Measurements from ENCODE around the gene S1PR4.
"Not testable (repeated sequence)": the region's sequence is repeated elsewhere in the genome, so short reads cannot be mapped to it uniquely, and the experiment has no call there.

The S1PR4 gene

DNA sequence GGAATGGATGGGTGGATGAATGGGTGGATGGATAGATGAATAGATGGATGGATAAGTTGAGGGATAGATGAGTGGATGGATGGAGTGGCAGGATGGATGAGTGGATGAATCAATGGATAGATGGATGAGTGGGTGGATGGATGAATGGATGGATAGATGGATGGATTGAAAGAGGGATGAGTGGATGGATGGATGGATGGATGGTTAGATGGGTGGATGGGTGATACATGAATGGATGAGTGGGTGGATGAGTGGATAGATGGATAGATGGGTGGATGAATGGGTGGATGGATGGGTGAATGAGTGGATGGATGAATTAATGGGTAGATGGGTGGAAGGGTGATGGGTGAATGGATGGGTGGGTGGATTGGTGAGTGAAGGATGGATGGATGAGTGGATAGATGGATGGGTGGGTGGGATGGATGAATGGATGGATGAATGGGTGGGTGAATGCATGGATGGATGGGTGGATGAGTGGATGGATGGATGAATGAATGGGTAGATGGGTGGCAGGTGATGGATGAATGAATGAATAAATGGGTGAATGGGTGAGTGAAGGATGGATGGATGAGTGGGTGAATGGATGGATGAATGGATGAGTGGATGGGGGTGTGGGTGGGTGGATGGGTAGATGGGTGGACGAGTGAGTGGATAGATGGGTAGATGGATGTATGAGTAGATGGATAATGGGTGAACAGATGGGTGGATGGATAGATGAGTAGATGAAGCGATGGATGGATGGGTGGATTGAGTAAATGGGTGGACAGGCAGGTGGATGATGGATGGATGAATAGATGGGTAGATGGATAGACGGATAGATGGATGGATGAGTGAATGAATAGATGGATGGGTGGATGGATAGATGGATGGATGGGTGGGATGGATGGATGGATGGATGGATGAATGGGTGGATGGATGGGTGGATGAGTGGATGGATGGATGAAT, 25.0 kb upstream of the S1PR4 start:
- DNase-seq (ENCODE audit: low read depth), result no peak

DNA sequence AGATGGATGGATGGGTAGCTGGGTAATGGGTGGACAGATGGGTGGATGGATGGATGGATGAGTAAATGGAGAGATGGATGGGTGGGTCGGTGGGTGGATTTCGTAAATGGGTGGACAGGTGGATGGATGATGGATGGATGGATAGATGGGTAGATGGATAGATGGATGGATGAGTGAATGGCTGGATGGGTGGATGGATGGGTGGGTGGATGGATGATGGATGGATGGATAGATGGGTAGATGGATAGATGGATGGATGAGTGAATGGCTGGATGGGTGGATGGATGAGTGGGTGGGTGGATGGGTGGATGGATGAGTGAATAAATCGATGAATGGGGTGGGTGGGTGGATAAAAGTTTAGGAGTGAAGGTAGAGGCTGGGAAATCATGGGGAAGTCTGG, 24.1 kb upstream of the S1PR4 start:
- not testable (repeated sequence) for DNase-seq (ENCODE audit: low read depth)

DNA sequence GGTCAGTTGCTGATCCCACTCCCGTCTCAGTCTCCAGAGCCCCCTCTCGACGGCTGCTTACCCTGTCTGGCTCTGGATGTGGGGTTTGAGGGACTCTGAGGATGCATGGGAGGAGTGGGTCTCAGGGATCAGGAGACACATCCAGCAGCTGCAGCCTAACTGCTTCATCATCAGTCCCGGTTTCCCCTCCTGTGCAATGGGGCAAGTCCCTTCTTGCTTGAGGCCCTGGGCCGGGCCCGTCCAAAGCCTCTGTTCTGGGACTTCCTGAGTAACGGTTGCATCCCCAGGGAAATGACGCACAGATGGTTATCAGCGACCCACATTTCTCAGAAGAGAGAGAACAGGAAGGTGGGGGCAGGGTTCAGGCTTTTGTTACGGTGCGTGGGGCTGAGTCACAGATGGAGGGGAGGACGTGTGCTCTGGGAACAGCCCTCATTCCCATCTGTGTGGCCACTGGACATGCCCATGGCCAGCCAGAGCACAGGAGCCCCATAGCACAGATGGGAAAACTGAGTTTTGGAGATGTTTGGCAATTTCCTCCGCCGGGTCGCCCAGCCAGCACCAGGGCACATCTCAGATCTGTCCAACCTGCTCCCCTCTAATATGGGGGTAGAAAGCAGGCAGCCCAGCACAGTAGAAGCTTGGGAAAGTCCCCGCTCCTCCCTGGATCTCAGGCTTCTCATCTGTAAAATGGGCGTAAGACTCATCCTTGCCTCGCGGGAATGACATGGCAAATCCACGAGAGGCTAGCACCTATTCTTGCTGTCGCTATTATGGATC, 23.4 kb upstream of the S1PR4 start:
- DNase-seq (ENCODE audit: low read depth), result peak; percentile 80

GRCh38 chr19:3157096-3157845, 21.3 kb upstream of the S1PR4 start:
- no peak for DNase-seq (ENCODE audit: low read depth)

- DNase-seq (ENCODE audit: low read depth), result no peak
Measured at GRCh38 chr19:3159565-3159964, 19.0 kb upstream of the S1PR4 start.

- no peak for DNase-seq (ENCODE audit: low read depth)
Measured at GRCh38 chr19:3160219-3160618, 18.4 kb upstream of the S1PR4 start.

- no peak for DNase-seq (ENCODE audit: low read depth)
Measured at GRCh38 chr19:3161453-3161852, 17.1 kb upstream of the S1PR4 start.

DNA sequence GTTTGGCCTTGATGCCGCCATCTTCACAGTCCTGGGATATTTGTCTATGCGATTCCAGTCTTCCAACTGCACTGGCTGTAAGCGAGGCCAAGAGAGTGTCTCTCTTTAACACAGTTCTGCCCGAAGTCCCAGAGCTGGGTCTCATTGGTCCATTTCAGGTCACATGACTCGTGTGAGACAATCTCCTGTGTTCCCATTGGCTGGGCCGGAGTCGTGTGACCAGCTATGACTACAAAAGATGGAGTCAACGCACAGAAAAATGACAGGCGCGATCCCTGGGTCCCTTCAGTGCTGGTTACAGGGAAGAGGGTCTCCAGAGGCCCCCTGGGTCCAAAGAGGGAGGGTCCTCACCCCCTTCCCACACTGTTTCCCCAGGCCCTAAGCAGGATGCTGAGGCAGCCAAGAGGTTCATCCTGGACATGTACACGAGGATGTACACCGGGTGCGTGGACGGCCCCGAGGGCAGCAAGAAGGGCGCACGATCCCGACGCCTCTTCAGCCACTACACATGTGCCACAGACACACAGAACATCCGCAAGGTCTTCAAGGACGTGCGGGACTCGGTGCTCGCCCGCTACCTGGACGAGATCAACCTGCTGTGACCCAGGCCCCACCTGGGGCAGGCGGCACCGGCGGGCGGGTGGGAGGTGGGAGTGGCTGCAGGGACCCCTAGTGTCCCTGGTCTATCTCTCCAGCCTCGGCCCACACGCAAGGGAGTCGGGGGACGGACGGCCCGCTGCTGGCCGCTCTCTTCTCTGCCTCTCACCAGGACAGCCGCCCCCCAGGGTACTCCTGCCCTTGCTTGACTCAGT, 15.9 kb upstream of the S1PR4 start:
- peak; percentile 24 for DNase-seq (ENCODE audit: low read depth)

- peak; percentile 56 for DNase-seq (ENCODE audit: low read depth)
Measured at GRCh38 chr19:3163230-3163886, 15.2 kb upstream of the S1PR4 start.

- DNase-seq (ENCODE audit: low read depth), result no peak
Measured at GRCh38 chr19:3163943-3164342, 14.6 kb upstream of the S1PR4 start.

GRCh38 chr19:3167533-3168272, 10.9 kb upstream of the S1PR4 start:
- no peak for DNase-seq (ENCODE audit: low read depth)

DNA sequence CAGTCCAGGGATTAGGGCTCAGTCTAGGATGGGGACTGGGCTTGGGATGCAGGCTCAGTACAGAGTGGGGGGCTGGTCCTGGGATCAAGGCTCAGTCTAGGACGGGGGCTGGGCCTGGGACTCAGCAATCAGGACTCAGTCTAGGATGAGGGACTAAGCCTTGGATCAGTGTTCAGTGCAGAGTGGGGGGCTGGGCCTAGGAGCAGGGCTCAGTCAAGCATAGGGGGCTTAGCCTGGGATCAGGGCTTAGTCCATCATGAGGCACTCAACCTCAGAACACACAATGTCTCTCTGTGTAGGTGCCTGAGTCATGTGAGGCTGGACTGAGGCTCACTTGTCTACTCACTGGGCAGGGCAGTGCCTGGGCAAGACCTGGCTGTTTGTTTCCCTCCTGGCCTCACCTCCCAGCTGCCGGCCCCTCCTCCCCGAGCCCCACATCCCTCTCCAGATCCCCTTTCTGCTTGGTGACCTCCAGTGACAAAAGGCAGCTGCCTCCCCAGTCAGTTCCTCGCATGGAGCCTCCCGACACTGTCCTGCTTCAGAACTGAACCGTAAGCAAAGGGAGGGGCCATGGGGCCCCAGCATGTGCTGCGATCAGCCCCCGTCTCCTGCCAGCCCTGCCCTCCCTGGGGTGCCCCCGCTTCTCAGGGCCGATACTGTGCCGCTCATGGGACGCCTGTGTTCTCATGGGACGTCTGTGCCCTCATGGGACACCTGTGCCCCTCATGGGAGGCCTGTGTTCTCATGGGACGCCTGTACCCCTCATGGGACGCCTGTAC, 6.5 kb upstream of the S1PR4 start:
- no peak for DNase-seq (ENCODE audit: low read depth)

DNA sequence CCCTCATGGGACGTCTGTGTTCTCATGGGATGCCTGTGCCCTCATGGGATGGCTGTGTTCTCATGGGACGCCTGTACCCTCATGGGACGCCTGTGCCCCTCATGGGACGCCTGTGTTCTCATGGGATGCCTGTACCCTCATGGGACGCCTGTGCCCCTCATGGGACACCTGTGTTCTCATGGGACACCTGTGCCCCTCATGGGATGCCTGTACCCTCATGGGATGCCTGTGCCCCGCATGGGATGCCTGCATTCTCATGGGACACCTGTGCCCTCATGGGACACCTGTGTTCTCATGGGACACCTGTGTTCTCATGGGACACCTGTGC, 5.9 kb upstream of the S1PR4 start:
- not testable (repeated sequence) for DNase-seq (ENCODE audit: low read depth)

DNA sequence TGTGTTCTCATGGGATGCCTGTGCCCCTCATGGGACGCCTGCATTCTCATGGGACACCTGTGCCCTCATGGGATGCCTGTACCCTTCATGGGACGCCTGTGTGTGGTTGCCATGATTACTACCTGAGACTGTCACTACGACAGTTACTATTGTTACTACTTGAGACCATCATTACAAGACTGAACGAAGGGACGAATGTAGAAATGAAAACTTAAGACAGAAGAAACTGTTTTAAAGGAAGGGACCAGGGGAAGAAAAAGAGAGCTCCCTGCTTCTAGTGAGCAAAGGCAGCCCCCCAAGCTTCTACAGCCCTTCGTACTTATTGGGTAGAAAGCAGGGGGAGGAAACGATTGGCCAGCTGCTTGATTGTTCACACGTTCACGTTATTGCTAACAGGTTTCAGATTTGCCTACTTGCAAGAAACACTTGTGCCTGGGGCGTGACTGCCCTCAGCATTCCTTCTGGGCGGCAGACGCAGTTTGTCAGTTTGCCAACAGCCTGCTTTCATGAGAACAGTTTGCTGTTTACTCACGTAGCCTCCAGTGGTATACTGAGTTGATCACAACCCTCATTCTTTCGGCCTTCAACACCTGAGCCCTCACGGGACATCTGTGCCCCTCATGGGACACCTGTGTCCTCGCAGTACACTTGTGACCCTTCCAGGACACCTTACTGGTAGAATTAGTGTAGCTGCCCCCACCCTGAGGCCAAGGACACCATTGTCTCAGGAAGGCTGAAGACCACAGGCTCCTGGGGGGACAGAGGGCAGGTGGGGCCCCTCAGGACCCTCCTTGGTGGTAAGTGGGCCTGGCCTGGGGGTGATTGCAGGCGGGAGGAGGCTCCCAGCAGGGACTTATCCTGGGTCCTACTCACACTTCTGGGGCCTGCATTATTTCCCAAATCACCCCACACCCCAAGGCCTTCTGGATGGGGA, 2.5 kb upstream of the S1PR4 start:
- no peak for DNase-seq (ENCODE audit: low read depth)

DNA sequence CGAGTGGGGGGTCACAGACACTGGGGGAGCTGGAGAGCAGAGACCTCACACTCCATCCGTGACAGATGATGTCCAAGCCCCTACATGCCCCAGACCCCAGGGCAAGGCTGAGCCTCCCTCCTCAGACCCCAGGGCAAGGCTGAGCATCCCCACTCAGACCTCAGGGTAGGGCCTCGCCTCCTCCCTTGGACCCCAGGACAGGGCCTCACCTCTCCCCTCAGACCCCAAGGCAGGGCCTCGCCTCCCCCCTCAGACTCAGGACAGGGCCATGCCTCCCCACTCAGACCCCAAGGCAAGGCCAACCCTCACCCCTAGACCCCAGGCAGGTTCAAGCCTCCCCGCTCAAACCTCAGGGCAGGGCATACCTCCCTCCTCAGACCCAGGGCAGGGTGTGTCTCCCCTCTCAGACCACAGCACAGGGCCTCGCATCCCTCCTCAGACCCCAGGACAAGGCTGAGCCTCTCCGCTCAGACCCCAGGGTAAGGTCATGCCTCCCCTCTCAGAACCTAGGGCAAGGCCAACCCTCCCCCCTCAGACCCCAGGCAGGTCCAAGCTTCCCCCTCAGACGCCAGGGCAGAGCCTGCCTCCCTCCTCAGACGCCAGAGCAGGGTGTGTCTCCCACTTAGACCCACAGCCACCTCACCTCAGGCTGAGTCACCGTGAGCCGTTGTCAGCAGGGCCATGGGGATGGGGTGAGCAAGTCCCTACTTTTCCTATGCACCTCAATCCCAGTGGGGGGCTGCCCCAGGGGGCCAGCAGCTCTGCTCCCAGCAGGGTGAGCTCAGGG, 1.7 kb upstream of the S1PR4 start:
- DNase-seq (ENCODE audit: low read depth), result peak; percentile 68

- DNase-seq (ENCODE audit: low read depth), result peak; percentile 23
Measured at GRCh38 chr19:3178973-3179738, 587 bp downstream of the S1PR4 start.

- peak; percentile 42 for DNase-seq (ENCODE audit: low read depth)
Measured at GRCh38 chr19:3179739-3180293, 1.2 kb downstream of the S1PR4 start.
